Loucy (cell line): ENCODE measurements around the gene LRRC4C.

Source experiments
- EZH2phosphoT487 ChIP-seq: fragments of 200-600 bp; IDR thresholded peaks from 2 replicates; pipeline ENCODE4 v1.6.1; 2018; ENCODE audit warnings: antibody characterized with exemption, mild to moderate bottlenecking, moderate library complexity, borderline replicate concordance
- TF ChIP-seq, protein P1 (sequence below): fragments of 200-600 bp; sonication (generic); conservative IDR thresholded peaks from 2 replicates; pipeline ENCODE4 v1.5.1; 2014; ENCODE audit warnings: mild to moderate bottlenecking, antibody characterized with exemption, low read length

GRCh38 chr11:40139066-40139465 is 1320.4 kb downstream of the LRRC4C start:
- TF ChIP-seq, protein P1, sequence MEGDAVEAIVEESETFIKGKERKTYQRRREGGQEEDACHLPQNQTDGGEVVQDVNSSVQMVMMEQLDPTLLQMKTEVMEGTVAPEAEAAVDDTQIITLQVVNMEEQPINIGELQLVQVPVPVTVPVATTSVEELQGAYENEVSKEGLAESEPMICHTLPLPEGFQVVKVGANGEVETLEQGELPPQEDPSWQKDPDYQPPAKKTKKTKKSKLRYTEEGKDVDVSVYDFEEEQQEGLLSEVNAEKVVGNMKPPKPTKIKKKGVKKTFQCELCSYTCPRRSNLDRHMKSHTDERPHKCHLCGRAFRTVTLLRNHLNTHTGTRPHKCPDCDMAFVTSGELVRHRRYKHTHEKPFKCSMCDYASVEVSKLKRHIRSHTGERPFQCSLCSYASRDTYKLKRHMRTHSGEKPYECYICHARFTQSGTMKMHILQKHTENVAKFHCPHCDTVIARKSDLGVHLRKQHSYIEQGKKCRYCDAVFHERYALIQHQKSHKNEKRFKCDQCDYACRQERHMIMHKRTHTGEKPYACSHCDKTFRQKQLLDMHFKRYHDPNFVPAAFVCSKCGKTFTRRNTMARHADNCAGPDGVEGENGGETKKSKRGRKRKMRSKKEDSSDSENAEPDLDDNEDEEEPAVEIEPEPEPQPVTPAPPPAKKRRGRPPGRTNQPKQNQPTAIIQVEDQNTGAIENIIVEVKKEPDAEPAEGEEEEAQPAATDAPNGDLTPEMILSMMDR, result no peak
- no peak for TF ChIP-seq EZH2phosphoT487
